Prostate gland (tissue), 2 donors: ENCODE results near the gene HS6ST3. TPM values are rescaled to one million over a fixed set of nuclear protein-coding genes. Genes with fewer than 3 reads are reported as not detected.

ENCODE experiments used
- DNase-seq: peaks from one replicate; pipeline ENCODE4 v3.0.0-alpha.2; 2019; ENCODE audit warnings: low spot score
- H3K27ac ChIP-seq, 2 donors: fragments of 200-600 bp; sonication (generic); 2 replicates each; pipeline ENCODE4 v1.5.1; 2017 to 2019
- H3K27me3 ChIP-seq: fragments of 200-600 bp; sonication (generic); replicated peaks from 2 replicates; pipeline ENCODE4 v1.5.1; 2019; ENCODE audit not compliant: insufficient read depth
- H3K36me3 ChIP-seq, 2 donors: fragments of 200-600 bp; sonication (generic); 1 replicate in 1 of 2; 2 replicates in 1 of 2; pipeline versions ENCODE4 v1.5.1 to v1.8.1; 2017 to 2019
- H3K4me1 ChIP-seq: fragments of 200-600 bp; sonication (generic); replicated peaks from 2 replicates; pipeline ENCODE4 v1.5.1; 2019
- H3K4me3 ChIP-seq, 2 donors: fragments of 200-600 bp; sonication (generic); 2 replicates each; pipeline ENCODE4 v1.5.1; 2017 to 2019
- H3K9me3 ChIP-seq: fragments of 200-600 bp; sonication (generic); 2 replicates; pipeline ENCODE4 v1.5.1; 2017
- CTCF ChIP-seq, 4 experiments: fragments of 200-600 bp in 2 of 4; fragments of 450-650 bp in 2 of 4; sonication (generic) in 2 of 4; IDR thresholded peaks; 1 replicate in 3 of 4; 2 replicates in 1 of 4; pipeline ENCODE4 v1.5.1; 2016 to 2019; ENCODE audit warnings: antibody characterized with exemption in 4 of 4, mild to moderate bottlenecking in 2 of 4, moderate library complexity in 2 of 4
- POLR2A ChIP-seq: fragments of 450-650 bp; IDR thresholded peaks from one replicate; pipeline ENCODE4 v1.6.1; 2016; ENCODE audit warnings: antibody characterized with exemption, mild to moderate bottlenecking
- POLR2AphosphoS5 ChIP-seq: sonication (generic); formaldehyde crosslinking; IDR thresholded peaks from one replicate; pipeline ENCODE4 v1.6.1; 2017; ENCODE audit warnings: antibody characterized with exemption
- WGBS: methylation state at CpG from one replicate; pipeline ENCODE4 v1.1.5; 2018; 5-methylcytosine and 5-hydroxymethylcytosine counted together
- intact Hi-C: fragments of 100-400 bp; cut with DNase I; formaldehyde crosslinking; loops from one replicate; pipeline ENCODE4 v1.14.2; 2022
- total RNA-seq, 2 donors: library from RNA; depleted of rRNA; stranded (reverse); fragments of >200 nt; gene quantifications; one replicate each; pipeline ENCODE4 v1.1.0, GENCODE V29; 2016

The HS6ST3 gene
- total RNA-seq, 2 donors from 2014 or later, result 0.97 to 1.0 TPM

GRCh38 chr13:96532804-96533203, 442.9 kb downstream of the HS6ST3 start:
- intact Hi-C loops, result no loop called here
- no peak overlapping the region for H3K27ac ChIP-seq
- H3K4me3 ChIP-seq, result no peak overlapping the region
- H3K36me3 ChIP-seq, result no peaks in the 10 kb centered on the region
- no peaks in the 10 kb centered on the region for H3K9me3 ChIP-seq
- no peak for DNase-seq
- no peaks in the 10 kb centered on the region for H3K27me3 ChIP-seq
- TF ChIP-seq CTCF (IDR thresholded peaks at IDR 0.05), result no peak
- H3K4me1 ChIP-seq, result no peaks in the 10 kb centered on the region
- 91% methylated on average over 2 of the region's 2 CpGs for WGBS

GRCh38 chr13:96533408-96533807, 443.5 kb downstream of the HS6ST3 start:
- H3K9me3 ChIP-seq, result no peaks in the 10 kb centered on the region
- H3K27me3 ChIP-seq, result no peaks in the 10 kb centered on the region
- 76% methylated on average over 7 of the region's 7 CpGs for WGBS
- no peak for TF ChIP-seq POLR2AphosphoS5
- no peaks in the 10 kb centered on the region for H3K36me3 ChIP-seq
- intact Hi-C loops, result no loop called here
- no peak for DNase-seq
- no peaks in the 10 kb centered on the region for H3K4me1 ChIP-seq
- no peak overlapping the region for H3K4me3 ChIP-seq
- no peak overlapping the region for H3K27ac ChIP-seq

GRCh38 chr13:96539791-96540190, 449.9 kb downstream of the HS6ST3 start:
- H3K4me3 ChIP-seq, result no peak overlapping the region
- no peaks in the 10 kb centered on the region for H3K36me3 ChIP-seq
- no peak for DNase-seq
- WGBS, result 83% methylated on average over 2 of the region's 2 CpGs
- H3K9me3 ChIP-seq, result no peaks in the 10 kb centered on the region
- intact Hi-C loops, result no loop called here
- H3K4me1 ChIP-seq, result no peaks in the 10 kb centered on the region
- TF ChIP-seq CTCF (IDR thresholded peaks at IDR 0.05), result no peak
- TF ChIP-seq POLR2AphosphoS5, result no peak
- no peak for TF ChIP-seq POLR2A
- H3K27me3 ChIP-seq, result no peaks in the 10 kb centered on the region
- H3K27ac ChIP-seq, result no peak overlapping the region

- TF ChIP-seq POLR2A (no peak), POLR2AphosphoS5 (no peak), CTCF (IDR thresholded peaks at IDR 0.05) (no peak)
- DNase-seq, result no peak
- 63% methylated on average over 3 of the region's 3 CpGs for WGBS
- H3K36me3 ChIP-seq, result no peaks in the 10 kb centered on the region
- intact Hi-C loops, result no loop called here
- H3K9me3 ChIP-seq, result no peaks in the 10 kb centered on the region
- H3K4me3 ChIP-seq, result no peak overlapping the region
- no peak overlapping the region for H3K27ac ChIP-seq
- no peaks in the 10 kb centered on the region for H3K27me3 ChIP-seq
- no peaks in the 10 kb centered on the region for H3K4me1 ChIP-seq
These were observed 450.8 kb downstream of the HS6ST3 start for GRCh38 chr13:96540670-96541069.

GRCh38 chr13:96542986-96543385, 453.1 kb downstream of the HS6ST3 start:
- no peaks in the 10 kb centered on the region for H3K36me3 ChIP-seq
- H3K4me3 ChIP-seq, result no peak overlapping the region
- H3K27ac ChIP-seq, result no peak overlapping the region
- DNase-seq, result no peak
- no peaks in the 10 kb centered on the region for H3K27me3 ChIP-seq
- H3K4me1 ChIP-seq, result no peaks in the 10 kb centered on the region
- no peak for TF ChIP-seq POLR2A
- TF ChIP-seq CTCF (IDR thresholded peaks at IDR 0.05), result no peak
- no peak for TF ChIP-seq POLR2AphosphoS5
- WGBS, result 43% methylated on average over 2 of the region's 2 CpGs
- no peaks in the 10 kb centered on the region for H3K9me3 ChIP-seq
- intact Hi-C loops, result no loop called here

GRCh38 chr13:96544957-96545356, 455.1 kb downstream of the HS6ST3 start:
- WGBS, result 47% methylated on average over 2 of the region's 2 CpGs
- intact Hi-C loops, result no loop called here
- Histone ChIP-seq H3K36me3 (no peaks in the 10 kb centered on the region), H3K9me3 (no peaks in the 10 kb centered on the region), H3K4me3 (no peak overlapping the region), H3K27ac (no peak overlapping the region), H3K27me3 (no peaks in the 10 kb centered on the region), H3K4me1 (no peaks in the 10 kb centered on the region)
- TF ChIP-seq CTCF (IDR thresholded peaks at IDR 0.05), result no peak
- no peak for TF ChIP-seq POLR2AphosphoS5
- no peak for TF ChIP-seq POLR2A
- DNase-seq, result no peak
